Upper lobe of left lung (tissue), 4 donors: ENCODE results near the gene ADH6.

Experiments used
- CTCF ChIP-seq, 6 experiments: fragments of 450-650 bp in 4 of 6; fragments of 200-600 bp in 2 of 6; sonication (generic) in 2 of 6; IDR thresholded peaks; one replicate each; pipeline ENCODE4 v1.5.1; 2016 to 2019; ENCODE audit warnings: antibody characterized with exemption in 6 of 6
- EP300 ChIP-seq, 4 donors: sonication (generic); formaldehyde crosslinking; IDR thresholded peaks; one replicate each; pipeline ENCODE4 v1.5.1; 2017; ENCODE audit warnings: antibody characterized with exemption in 4 of 4, control low read depth in 2 of 4
- POLR2A ChIP-seq, 4 donors: fragments of 450-650 bp; IDR thresholded peaks; one replicate each; pipeline ENCODE4 v1.5.1; 2016 to 2017; ENCODE audit warnings: antibody characterized with exemption in 4 of 4, mild to moderate bottlenecking in 2 of 4

- TF ChIP-seq EP300 (IDR thresholded peaks at IDR 0.05) (no peak), CTCF (IDR thresholded peaks at IDR 0.05) (no peak), POLR2A (IDR thresholded peaks at IDR 0.05) (no peak)
These were observed 29.7 kb upstream of the ADH6 start for GRCh38 chr4:99248714-99249113.
